ENCODE data around the gene LY86. TPM values are rescaled to one million over a fixed set of nuclear protein-coding genes. Genes with fewer than 3 reads are reported as not detected.

Gene LY86
- total and polyA plus RNA-seq, 2 donors (not counting 3 experiments of a cell fraction or from before 2014, with no cell fraction given) = not detected

- Histone ChIP-seq H3K9me3 (replicated peaks; ENCODE audit: control insufficient read depth, insufficient read depth, low read length) (no peaks in the 10 kb centered on the region), H4K20me1 (replicated peaks; ENCODE audit: control insufficient read depth, extremely low read depth, insufficient read depth, low read length) (no peaks in the 10 kb centered on the region), H3K27ac (ENCODE audit: insufficient read depth, low read depth, low read length) (no peak overlapping the region), H3K9me1 (replicated peaks; ENCODE audit: control insufficient read depth, extremely low read depth, insufficient read depth, low read length) (no peaks in the 10 kb centered on the region), H3K27me3 (ENCODE audit: control insufficient read depth in 2 of 2, insufficient read depth in 2 of 2, low read length in 2 of 2) (no peaks in the 10 kb centered on the region), H3K4me1 (ENCODE audit: control insufficient read depth, extremely low read depth, insufficient read depth, low read length) (no peaks in the 10 kb centered on the region), H2AFZ (ENCODE audit: low read depth, low read length) (no peak overlapping the region), H3K4me2 (ENCODE audit: insufficient read depth, low read length) (no peak overlapping the region), H3K79me2 (ENCODE audit: control insufficient read depth, insufficient read depth, low read length) (no peaks in the 10 kb centered on the region), H3K4me3 (replicated peaks in 1 of 3; ENCODE audit: insufficient read depth in 1 of 3, low read depth in 1 of 3, low read length in 3 of 3) (no peak overlapping the region), H3K36me3 (ENCODE audit: control insufficient read depth in 2 of 2, extremely low read depth in 1 of 2, insufficient read depth in 2 of 2, low read length in 2 of 2) (no peaks in the 10 kb centered on the region), H3K9ac (replicated peaks; ENCODE audit: extremely low read depth, insufficient read depth, low read length) (no peak overlapping the region)
- dilution Hi-C loops (cut with MboI; ENCODE audit: extremely low pct_ligation_motif_present, low sequenced_read_pairs) (no loop called here), intact Hi-C loops (cut with micrococcal nuclease) (loop anchor here (5.0 kb wide), 1 partner anchor 101 kb away; no protein-coding TSS in a partner anchor)
- DNase-seq (ENCODE audit: low read depth, low spot score) = no peak
- ChIA-PET CTCF (interaction anchor here (0.6 to 3.8 kb wide), 8 partner anchors 9 to 1134 kb away, joined by 3 to 36 read pairs (median 3); no protein-coding TSS in a partner anchor), POLR2A (no interaction called here)
- BruUV-seq (replicated peaks) = no TSS peak
- no peak for FAIRE-seq
- TF ChIP-seq MYC (IDR thresholded peaks at IDR 0.05; ENCODE audit: low read depth, low read length) (no peak), GATA2 (IDR thresholded peaks at IDR 0.05; ENCODE audit: insufficient read depth, insufficient read length, low read depth, low read length) (no peak), FOS (IDR thresholded peaks at IDR 0.05; ENCODE audit: borderline replicate concordance, insufficient read depth, low read length) (no peak), POLR2A (IDR thresholded peaks at IDR 0.05; ENCODE audit: low read depth, low read length) (no peak), CTCF (IDR thresholded peaks at IDR 0.05; ENCODE audit: extremely low read depth in 1 of 2, insufficient read depth in 1 of 2, low read depth in 1 of 2, low read length in 2 of 2) (no peak), JUN (IDR thresholded peaks at IDR 0.05; ENCODE audit: borderline replicate concordance, insufficient read depth, insufficient read length, low read depth) (no peak), POLR2AphosphoS5 (IDR thresholded peaks at IDR 0.05; ENCODE audit: insufficient read depth, low read depth, low read length) (no peak), EZH2 (IDR thresholded peaks at IDR 0.05; ENCODE audit: borderline replicate concordance, low read depth, low read length, severe bottlenecking) (no peak), MAX (IDR thresholded peaks at IDR 0.05; ENCODE audit: insufficient read depth, insufficient read length) (no peak)
These were observed 32.3 kb upstream of the LY86 start for GRCh38 chr6:6556161-6556737.
